Inferior parietal cortex (tissue), 1 donor: ENCODE results near the gene USP20.

Experiments used
- DNase-seq: peaks from one replicate; pipeline ENCODE4 v3.0.0-alpha.2; 2016; ENCODE audit errors: extremely low spot score

The USP20 gene

DNA sequence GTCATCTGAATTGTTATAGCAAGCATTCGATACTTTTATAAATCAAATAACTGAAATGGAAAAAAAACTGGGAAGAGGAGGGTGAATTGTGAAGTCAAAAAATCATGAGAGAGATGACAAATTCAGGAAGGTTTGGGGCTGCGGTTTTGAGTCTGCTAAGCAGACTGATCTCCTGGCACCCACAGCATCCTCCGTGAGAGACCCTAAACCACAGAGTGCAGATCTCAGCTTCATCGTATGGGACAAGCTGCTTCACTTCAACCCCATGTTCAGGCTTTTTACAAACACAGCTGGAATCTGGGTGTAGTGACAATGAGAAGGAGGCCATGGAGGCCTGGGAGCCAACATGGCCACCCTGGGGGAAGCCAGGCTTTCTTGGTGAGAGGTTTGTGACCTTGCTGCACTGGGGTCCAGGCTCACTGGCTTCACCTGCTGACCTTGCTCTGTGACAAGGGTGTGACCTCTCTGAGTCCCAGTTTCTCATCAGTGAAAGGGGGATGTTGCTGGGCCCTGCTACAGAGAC, 19.4 kb downstream of the USP20 start:
- no peak for DNase-seq

DNA sequence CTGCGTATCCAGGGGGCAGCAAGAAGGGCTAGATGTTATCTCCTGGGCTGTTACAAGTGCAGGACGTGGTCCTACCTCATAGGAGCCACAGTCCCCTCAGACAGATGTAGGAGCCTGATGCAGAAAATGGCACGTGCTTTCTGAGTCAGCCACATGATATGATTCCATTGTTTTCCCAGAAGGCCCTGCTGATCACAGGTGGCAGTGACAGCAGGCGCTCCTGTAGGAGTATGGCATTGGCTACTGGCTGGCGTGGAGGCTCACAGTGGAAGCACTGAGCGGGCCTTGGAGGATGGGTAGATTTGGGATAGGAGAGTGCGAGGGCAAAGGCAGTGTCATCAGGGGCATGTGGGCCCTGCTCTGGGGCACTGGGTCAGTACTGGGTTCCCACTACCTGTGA, 21.9 kb downstream of the USP20 start:
- DNase-seq: no peak

DNA sequence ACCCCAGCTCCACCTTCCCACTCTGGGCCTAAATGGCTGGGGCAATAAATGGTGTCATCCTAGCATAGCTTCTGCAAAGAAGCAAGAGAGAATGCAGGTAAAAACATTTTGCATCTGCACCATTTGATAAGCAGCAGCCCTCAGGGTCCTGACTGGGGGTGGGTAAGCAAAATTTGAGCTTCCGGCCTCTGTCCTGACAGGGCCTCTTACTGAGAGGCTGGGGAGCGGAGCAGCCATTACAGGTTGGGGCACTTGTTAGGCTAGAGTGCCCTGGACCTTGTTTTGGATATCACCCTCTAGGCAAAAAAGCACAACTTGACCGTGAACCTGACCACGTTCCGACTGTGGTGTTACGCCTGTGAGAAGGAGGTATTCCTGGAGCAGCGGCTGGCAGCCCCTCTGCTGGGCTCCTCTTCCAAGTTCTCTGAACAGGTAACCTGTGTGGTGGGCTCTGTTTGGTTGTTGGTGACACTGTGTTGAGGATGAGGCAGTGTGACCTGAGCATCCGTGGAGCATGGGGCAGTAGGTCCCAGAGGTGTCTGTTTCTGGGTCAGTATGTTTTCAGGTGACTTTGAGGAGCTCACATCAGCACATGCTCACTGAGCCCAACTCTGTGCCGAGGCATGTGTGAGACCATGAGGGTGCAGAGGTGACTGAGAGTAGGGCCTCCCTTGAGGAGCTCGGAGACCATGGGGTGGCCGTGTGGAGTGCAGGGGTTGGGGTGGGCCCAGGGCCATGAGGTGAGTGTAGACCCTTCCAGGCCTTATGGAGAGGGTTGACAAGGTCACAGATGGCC, 23.1 kb downstream of the USP20 start:
- no peak for DNase-seq

DNA sequence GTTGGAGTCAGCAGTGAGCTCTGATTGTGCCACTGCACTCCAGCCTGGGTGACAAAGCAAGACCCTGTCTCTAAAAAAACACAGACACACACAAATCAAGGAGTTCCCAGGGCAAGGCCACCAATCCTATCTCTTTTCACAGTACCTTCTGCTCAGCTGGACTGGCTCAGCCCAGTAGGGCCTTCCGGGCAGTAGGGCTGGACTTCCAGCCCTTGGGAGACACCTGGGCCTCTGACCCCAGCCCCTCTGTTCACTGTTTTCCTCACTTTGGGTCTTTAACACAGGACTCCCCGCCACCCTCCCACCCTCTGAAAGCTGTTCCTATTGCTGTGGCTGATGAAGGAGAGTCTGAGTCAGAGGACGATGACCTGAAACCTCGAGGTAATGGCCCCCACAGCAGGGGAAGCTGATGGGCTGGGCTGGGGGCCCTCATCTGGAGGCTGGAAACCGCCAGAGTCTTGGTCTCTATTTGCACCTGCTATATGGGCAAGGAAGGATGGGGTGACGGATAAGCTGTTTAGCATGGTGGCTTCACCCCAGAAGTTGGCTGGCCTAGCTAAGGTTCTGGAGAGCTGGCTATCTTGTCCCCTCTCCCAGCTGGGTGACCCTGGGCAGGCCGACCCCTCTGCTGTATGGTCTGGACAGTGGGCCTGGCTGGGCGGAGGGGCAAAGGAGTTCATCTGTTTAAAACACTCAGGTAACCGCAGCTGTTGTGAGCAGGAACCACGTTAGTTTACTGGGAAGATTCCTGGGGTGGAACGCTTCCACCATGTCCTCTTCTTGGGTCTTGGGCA, 25.6 kb downstream of the USP20 start:
- DNase-seq: no peak

DNA sequence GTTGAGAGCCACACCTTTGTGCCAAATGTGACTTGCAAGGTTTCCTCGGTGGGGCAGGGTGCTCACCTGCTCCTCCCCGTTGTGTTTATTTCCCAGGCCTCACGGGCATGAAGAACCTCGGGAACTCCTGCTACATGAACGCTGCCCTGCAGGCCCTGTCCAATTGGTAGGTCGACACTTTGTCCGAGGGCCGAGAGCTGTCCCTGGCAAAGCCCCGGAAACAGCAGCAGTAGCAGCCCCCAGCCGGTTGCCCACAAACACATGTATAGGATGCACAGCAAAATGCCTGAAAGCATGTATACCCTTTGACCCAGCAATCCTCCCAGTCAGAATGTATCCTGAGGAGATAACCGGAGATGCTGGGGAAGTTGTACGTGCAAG, 26.2 kb downstream of the USP20 start:
- no peak for DNase-seq

DNA sequence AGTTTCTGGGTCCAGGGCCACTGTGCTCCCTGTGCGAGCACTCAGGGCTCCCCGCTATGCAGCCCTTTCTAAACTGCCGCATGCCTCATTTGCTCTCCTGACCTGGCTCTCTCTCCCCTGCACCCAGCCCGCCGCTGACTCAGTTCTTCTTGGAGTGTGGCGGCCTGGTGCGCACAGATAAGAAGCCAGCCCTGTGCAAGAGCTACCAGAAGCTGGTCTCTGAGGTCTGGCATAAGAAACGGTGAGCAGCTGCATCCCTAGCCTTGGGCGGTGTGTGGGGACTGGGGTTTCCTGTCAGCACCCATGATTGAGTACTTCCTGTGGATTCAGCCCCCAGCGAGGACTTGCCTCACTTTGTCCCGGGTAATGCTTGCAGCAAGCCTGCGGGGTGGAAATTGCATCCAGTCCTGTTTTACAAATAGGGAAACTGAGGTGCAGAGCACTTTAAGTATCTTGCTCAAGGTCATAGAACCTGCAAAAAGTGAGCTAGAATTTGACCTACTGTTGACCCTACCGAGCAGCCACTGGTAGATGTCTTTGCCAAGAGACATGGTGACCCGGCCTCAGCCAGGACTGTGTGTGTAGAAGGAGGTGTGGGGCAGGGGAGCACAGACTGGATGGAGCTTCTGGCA, 27.9 kb downstream of the USP20 start:
- peak; percentile 73 for DNase-seq

DNA sequence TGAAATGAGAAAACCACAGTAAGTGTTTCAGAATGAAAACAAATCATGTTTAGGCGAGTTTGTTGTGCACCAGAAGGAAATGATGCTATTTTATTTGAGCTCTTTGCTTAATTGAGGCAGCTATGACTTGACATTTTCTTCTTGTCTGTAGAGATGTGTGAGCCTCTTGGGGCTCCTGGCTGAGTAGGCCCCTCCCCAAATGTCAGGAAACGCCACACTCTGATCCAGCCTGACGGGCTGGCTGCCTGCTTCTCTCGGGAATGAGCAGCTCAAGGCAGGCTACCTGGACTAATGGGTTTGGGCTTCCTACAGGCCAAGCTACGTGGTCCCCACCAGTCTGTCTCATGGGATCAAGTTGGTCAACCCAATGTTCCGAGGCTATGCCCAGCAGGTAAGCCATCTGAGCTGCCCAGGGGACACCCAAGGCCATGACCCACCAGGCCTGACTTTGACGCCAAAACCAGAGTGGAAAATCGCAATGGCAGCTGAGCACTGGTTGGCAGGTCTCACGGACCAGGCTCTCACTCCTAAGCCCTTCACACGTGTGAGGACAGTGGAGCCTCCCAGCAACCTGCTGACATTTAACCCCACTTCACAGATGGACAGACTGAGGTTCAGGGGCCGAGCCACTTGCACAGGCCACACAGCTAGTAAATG, 29.9 kb downstream of the USP20 start:
- no peak for DNase-seq

DNA sequence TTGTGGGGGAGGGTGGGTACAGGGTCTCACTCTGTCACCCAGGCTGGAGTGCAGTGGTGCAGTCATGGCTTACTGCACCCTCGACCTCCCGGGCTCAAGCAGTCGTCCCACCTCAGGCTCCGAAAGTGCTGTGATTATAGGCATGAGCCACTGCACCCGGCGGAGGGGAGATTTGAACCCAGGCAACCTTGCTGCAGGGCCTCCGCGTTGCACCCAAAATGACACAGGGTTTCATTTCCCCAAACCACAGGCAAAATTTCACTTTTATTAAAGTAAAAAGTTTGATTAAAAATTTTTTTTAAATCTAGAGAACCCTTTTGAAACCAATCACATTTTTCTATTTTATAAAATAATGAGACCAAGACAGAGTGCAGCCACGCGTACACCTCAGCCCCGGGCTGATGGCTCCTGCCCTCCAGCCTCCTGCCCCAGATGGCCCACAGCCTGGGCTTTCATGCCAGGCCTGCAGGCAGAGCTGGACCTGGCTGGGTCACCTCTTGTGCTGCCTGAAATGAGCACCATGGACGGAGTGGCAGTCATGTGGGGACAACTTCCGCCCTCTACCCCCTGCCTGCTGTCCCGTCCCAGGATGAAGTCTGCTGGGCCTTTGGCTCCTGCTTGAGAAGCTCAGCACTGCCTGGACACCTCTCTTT, 30.5 kb downstream of the USP20 start:
- no peak for DNase-seq

DNA sequence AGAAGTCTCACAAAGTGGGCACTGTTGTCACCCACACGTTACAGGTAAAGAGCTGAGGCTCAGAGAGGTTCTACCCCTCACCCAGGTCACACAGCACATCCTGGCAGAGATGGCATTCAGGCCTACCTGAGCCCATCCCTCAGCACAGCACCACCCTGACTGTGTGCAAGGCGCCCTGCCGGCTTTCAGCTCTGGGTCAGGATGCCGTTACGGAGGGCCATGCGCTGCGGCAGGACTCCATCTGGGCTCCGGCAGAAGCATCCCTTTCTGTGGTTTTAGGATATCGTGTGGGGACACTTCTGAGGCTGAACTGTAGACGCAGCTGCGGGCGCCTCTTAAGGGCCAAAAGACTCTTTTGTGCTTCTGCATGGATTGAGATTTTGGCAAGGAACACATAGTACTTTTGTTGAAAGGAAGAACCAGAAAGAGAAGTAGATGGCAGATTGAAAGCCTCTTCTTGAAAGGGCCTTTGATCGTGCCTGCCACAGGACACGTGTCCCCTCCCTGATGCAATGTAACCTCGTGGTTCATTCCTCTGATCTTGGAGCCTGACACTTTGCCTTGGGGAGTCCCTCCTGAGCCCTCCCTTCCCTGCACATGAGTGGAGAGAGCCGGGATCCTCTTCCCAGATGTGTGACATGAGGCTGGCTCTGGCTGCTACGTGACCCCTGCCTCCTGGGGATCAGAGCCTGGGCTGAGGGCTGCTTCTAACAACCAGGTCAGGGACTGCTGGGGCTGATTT, 31.3 kb downstream of the USP20 start:
- DNase-seq: peak; percentile 3

DNA sequence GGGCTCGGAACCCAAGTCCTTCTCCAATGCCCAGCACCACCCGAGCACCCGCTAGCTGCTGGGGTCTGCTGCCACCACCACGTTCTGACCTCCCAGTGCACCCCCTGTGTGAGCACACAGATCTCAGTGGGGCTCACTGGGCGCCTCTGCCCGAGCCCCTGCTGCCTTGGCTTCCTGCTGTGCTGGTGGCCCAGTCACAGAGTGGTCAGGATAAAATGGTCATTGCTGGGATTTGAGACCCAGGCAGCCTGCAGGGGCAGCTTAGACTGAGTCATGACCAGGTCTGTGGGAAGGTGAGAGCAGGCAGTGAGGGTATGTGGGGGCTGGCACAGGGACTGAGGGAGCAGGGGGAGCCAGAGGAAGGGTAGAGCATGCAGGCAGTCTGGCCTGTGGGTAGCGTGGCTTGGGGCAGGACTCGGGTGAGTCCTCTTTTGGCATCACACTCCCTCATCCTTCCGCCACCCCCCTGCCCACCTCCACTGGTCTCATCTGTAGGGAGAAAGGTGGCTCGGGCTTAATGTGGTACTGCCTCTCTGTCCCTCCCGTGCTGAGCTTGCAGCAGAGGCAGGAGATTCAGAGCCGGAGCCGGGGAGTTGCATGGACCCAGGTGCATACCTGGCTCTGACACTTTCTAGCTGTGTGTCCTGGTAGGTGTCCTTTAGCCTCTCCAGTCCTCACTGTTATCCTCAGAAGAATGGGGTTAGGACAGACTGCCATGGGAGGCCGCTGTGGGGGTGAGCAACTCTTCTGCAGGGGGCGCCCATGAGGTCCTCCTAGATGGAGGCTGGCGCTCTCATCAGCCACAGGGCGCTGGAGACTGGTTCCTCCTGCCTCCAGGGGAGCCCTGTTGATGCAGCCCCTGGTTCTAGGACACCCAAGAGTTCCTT, 32.1 kb downstream of the USP20 start:
- DNase-seq: no peak

DNA sequence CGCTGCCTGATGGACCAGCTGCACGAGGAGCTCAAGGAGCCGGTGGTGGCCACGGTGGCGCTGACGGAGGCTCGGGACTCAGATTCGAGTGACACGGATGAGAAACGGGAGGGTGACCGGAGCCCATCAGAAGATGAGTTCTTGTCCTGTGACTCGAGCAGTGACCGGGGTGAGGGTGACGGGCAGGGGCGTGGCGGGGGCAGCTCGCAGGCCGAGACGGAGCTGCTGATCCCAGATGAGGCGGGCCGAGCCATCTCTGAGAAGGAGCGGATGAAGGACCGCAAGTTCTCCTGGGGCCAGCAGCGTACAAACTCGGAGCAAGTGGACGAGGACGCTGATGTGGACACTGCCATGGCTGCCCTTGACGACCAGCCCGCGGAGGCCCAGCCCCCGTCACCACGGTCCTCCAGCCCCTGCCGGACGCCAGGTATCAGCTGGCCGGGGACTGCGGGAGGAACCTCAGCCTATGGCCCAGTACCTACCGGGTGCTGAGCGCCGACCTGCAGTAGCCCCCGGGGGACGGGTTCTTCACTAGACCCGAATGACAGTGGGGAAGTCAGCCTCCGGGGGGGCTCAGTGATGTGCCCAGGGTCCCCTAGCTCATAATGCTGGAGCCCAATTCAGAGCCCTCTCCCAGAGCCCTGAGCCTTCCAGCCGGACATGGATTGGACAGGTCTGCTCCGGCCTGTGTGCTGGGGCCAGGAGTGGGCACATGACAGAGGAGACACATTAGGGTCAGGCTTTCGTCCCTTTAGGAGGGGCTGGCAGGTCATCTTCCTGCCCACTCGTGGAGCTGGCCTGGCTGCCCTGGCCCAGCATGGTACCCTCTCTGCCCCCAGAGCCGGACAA, 33.0 kb downstream of the USP20 start:
- DNase-seq: no peak

DNA sequence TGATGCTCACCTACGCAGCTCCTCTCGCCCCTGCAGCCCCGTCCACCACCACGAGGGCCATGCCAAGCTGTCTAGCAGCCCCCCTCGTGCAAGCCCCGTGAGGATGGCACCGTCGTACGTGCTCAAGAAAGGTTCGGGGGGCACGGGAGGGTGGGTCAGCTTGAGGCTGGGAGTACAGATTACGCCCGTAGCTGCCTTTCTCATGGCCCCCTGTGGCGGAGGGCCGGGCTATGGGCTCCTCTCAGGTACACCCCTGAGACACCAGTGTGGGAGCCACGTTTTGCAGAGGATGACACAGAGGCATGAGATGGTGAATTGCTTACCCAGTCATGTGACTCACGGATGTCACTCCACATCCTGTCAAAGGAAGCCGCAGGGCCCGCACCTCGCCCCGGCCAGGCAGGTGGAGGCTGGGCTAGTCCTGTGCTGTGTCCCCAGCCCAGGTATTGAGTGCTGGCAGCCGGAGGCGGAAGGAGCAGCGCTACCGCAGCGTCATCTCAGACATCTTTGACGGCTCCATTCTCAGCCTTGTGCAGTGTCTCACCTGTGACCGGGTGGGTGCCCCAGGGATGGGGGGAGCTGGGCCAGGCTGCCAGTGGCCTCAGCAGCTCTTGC, 33.7 kb downstream of the USP20 start:
- DNase-seq: no peak

DNA sequence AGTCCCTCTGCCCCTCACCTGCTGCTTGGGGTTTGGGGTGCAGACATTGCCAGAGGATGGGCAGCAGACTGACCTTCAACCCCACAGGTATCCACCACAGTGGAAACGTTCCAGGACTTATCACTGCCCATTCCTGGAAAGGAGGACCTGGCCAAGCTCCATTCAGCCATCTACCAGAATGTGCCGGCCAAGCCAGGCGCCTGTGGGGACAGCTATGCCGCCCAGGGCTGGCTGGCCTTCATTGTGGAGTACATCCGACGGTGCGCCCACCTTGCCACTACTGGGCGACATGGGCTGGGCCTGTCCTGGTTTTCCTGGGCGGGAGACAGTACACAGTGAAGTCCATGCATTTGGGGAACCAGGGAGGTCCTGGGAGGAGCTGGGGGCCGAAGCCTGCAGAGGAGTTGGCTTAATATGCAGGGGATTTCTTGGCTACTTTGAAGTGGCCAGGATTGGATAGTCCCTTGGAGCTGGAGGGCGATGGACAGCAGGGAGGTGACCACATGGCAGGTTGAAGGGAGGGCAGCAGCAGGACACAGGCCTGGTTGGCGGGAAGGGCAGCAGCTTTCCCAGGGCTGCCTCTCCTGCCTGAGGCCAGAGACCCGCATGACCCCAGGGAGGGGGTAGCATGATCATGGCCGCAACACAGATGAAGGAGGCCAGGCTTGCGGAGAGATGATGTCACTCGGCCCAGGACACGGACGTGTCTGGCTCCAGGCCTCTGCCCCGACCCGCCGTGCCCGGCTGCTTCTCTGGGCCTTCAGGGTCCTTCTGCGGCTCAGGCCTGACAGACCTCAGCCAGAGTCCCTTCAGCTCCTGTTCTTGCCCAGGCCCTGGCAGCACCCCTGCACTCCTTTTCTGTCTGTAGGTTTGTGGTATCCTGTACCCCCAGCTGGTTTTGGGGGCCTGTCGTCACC, 34.6 kb downstream of the USP20 start:
- no peak for DNase-seq

DNA sequence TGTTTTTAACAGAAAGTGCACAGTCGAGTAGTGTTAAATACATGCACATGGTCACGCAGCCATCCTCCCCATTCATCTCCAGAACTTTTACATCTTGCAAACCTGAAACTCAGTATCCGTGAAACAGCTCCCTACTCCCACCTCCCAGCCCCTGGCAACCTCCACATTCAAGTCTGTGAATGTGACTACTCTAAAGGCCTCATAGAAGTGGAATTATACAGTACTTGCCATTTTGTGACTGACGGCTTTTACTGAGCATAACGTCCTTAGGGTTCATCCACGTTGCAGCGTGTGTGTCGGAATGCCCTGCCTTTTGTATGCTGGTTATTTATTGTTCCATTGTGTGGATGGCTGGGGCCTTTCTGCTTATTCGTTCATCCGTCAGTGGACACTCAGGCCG, 35.8 kb downstream of the USP20 start:
- DNase-seq: no peak

DNA sequence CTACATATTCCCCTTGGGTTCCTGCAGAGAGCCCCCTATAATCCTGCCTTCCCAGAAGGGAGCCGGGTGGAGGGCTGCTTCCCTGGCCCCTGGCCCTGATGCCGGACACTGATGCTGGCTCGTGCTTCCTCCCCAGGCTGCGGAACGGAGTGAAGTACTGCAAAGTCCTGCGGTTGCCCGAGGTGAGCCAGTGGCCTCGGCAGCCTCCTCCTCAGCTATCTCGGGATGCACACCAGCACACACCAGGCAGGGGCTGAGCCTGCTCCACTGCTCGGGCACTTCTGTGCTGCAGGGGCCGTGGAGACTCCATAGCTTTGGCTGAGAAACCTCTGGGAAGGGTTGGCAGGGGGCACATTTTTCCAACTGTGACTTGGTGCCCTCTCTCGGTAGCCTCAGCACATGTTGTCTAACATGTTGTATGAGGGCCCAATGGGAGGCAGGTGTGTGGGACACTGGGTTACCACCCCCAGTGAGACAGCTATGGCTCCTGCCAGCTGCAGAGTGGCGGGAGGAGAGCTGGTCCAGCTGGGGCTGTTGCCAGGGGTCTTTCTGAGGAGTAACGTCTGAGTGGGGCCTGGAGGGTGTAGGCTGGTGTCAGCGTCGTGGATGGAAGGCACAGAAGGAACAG, 38.4 kb downstream of the USP20 start:
- no peak for DNase-seq

DNA sequence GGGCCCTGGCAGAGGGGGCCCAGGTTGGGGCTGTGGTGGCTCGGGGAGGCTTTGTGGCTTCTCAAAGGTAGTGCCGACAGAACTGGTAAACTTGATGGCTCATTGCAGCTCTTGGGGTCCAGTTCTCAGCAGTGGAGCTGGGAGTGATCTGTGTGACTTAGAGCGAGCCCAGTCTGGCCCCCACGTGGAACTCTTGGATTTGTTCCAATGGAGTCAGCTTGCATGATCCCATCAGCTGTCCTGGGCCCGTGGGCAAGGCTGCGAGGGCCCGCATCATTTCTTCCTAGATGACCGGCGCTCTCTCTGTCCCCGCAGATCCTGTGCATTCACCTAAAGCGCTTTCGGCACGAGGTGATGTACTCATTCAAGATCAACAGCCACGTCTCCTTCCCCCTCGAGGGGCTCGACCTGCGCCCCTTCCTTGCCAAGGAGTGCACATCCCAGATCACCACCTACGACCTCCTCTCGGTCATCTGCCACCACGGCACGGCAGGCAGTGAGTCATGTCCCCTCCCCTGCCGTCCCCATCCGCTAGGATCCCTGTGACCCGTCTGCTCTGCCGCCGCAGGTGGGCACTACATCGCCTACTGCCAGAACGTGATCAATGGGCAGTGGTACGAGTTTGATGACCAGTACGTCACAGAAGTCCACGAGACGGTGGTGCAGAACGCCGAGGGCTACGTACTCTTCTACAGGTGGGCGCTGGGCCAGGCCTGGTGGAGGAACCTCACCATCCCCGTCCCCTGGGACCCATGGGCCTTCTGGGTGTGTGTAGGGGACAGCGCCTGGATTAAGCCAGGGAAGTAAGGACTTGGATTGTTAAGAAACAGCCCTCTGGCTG, 39.2 kb downstream of the USP20 start:
- DNase-seq: no peak
